Measurements from ENCODE around the gene KYNU.
"Not testable (repeated sequence)": the region's sequence is repeated elsewhere in the genome, so short reads cannot be mapped to it uniquely, and the experiment has no call there.

The KYNU gene

GRCh38 chr2:142877216-142877838 is at the start of gene KYNU:
Gene KYNU, plus strand, starts transcription at chr2:142877664. Its CDS starts 7,704 bp downstream, at chr2:142885368.
- no peak for DNase-seq (ENCODE audit: low read depth in 1 of 2, low spot score in 1 of 2)

- DNase-seq (ENCODE audit: low read depth in 1 of 2, low spot score in 1 of 2), result no peak
Observed at GRCh38 chr2:142834021-142834420, 43.4 kb upstream of the KYNU start.

- DNase-seq (ENCODE audit: low read depth in 1 of 2, low spot score in 1 of 2), result no peak
Observed at GRCh38 chr2:142840436-142840835, 37.0 kb upstream of the KYNU start.

- no peak for DNase-seq (ENCODE audit: low read depth in 1 of 2, low spot score in 1 of 2)
Observed at GRCh38 chr2:142841788-142842187, 35.7 kb upstream of the KYNU start.

GRCh38 chr2:142842369-142842768 is 35.1 kb upstream of the KYNU start:
- no peak for DNase-seq (ENCODE audit: low read depth in 1 of 2, low spot score in 1 of 2)

GRCh38 chr2:142843731-142844130 is 33.7 kb upstream of the KYNU start:
- DNase-seq (ENCODE audit: low read depth in 1 of 2, low spot score in 1 of 2), result no peak

- DNase-seq (ENCODE audit: low read depth in 1 of 2, low spot score in 1 of 2), result no peak
Observed at GRCh38 chr2:142848023-142848606, 29.3 kb upstream of the KYNU start.

- DNase-seq (ENCODE audit: low read depth in 1 of 2, low spot score in 1 of 2), result no peak
Observed at GRCh38 chr2:142849820-142850219, 27.6 kb upstream of the KYNU start.

GRCh38 chr2:142853912-142854311 is 23.6 kb upstream of the KYNU start:
- no peak for DNase-seq (ENCODE audit: low read depth in 1 of 2, low spot score in 1 of 2)

GRCh38 chr2:142857256-142858164 is 20.0 kb upstream of the KYNU start:
- DNase-seq (ENCODE audit: low read depth in 1 of 2, low spot score in 1 of 2), result no peak

GRCh38 chr2:142858961-142859360 is 18.5 kb upstream of the KYNU start:
- DNase-seq (ENCODE audit: low read depth in 1 of 2, low spot score in 1 of 2), result no peak

- DNase-seq (ENCODE audit: low read depth in 1 of 2, low spot score in 1 of 2), result no peak
Observed at GRCh38 chr2:142862299-142862698, 15.2 kb upstream of the KYNU start.

GRCh38 chr2:142862847-142863246 is 14.6 kb upstream of the KYNU start:
- DNase-seq (ENCODE audit: low read depth in 1 of 2, low spot score in 1 of 2), result no peak

- DNase-seq (ENCODE audit: low read depth in 1 of 2, low spot score in 1 of 2), result no peak
Observed at GRCh38 chr2:142863485-142863961, 13.9 kb upstream of the KYNU start.

- not testable (repeated sequence) for DNase-seq (ENCODE audit: low read depth in 1 of 2, low spot score in 1 of 2)
Observed at GRCh38 chr2:142864605-142865004, 12.9 kb upstream of the KYNU start.

- no peak for DNase-seq (ENCODE audit: low read depth in 1 of 2, low spot score in 1 of 2)
Observed at GRCh38 chr2:142865924-142866323, 11.5 kb upstream of the KYNU start.

GRCh38 chr2:142866426-142866825 is 11.0 kb upstream of the KYNU start:
- no peak for DNase-seq (ENCODE audit: low read depth in 1 of 2, low spot score in 1 of 2)

- DNase-seq (ENCODE audit: low read depth in 1 of 2, low spot score in 1 of 2), result no peak
Observed at GRCh38 chr2:142867136-142867535, 10.3 kb upstream of the KYNU start.

- no peak for DNase-seq (ENCODE audit: low read depth in 1 of 2, low spot score in 1 of 2)
Observed at GRCh38 chr2:142868229-142868762, 9.2 kb upstream of the KYNU start.

- DNase-seq (ENCODE audit: low read depth in 1 of 2, low spot score in 1 of 2), result not testable (repeated sequence)
Observed at GRCh38 chr2:142869065-142869460, 8.4 kb upstream of the KYNU start.

GRCh38 chr2:142869461-142870106 is 7.9 kb upstream of the KYNU start:
- DNase-seq (ENCODE audit: low read depth in 1 of 2, low spot score in 1 of 2), result no peak
